H9 (cell line): ENCODE measurements around the gene ACTN1. TPM values are rescaled to one million over a fixed set of nuclear protein-coding genes. Genes with fewer than 3 reads are reported as not detected.

Source experiments
- DNase-seq: peaks from one replicate; pipeline ENCODE4 v3.0.0-alpha.2; 2017
- H2AFZ ChIP-seq: one replicate; pipeline ENCODE4 v1.6.1; 2013; ENCODE audit warnings: mild to moderate bottlenecking, low read length, control low read depth, moderate library complexity
- H2AK5ac ChIP-seq: 2 replicates; pipeline ENCODE4 v1.6.1; 2013; ENCODE audit warnings: low read length, control low read depth, mixed read lengths; ENCODE audit not compliant: insufficient read length
- H2BK120ac ChIP-seq: one replicate; pipeline ENCODE4 v1.6.1; 2013; ENCODE audit warnings: low read depth, mild to moderate bottlenecking, low read length, control low read depth, inconsistent platforms; ENCODE audit not compliant: poor library complexity, severe bottlenecking
- H2BK12ac ChIP-seq: 2 replicates; pipeline ENCODE4 v1.6.1; 2013; ENCODE audit warnings: low read length, control low read depth, mixed read lengths, low read depth; ENCODE audit not compliant: insufficient read length
- H2BK15ac ChIP-seq: 2 replicates; pipeline ENCODE4 v1.6.1; 2013; ENCODE audit warnings: low read depth, low read length, control low read depth
- H2BK20ac ChIP-seq: one replicate; pipeline ENCODE4 v1.6.1; 2013; ENCODE audit warnings: low read depth, mild to moderate bottlenecking, low read length, control low read depth, inconsistent platforms; ENCODE audit not compliant: poor library complexity, severe bottlenecking
- H2BK5ac ChIP-seq: 2 replicates; pipeline ENCODE4 v1.6.1; 2013; ENCODE audit warnings: low read length, control low read depth, mixed read lengths; ENCODE audit not compliant: insufficient read length
- H3K14ac ChIP-seq: 2 replicates; pipeline ENCODE4 v1.6.1; 2013; ENCODE audit warnings: low read length, control low read depth; ENCODE audit not compliant: insufficient read depth
- H3K18ac ChIP-seq: 2 replicates; pipeline ENCODE4 v1.6.1; 2013; ENCODE audit warnings: low read depth, mild to moderate bottlenecking, mixed read lengths, low read length, control low read depth; ENCODE audit not compliant: insufficient read length
- H3K23ac ChIP-seq: 2 replicates; pipeline ENCODE4 v1.6.1; 2013; ENCODE audit warnings: low read length, control low read depth, mixed read lengths, low read depth; ENCODE audit not compliant: insufficient read length
- H3K23me2 ChIP-seq: 2 replicates; pipeline ENCODE4 v1.6.1; 2013; ENCODE audit warnings: low read depth, mild to moderate bottlenecking, mixed read lengths, low read length, control low read depth; ENCODE audit not compliant: insufficient read length, poor library complexity, severe bottlenecking
- H3K27ac ChIP-seq: 2 replicates; pipeline ENCODE4 v1.5.1; 2013; ENCODE audit warnings: low read length, control low read depth, mixed read lengths, low read depth; ENCODE audit not compliant: insufficient read length
- H3K27me3 ChIP-seq: 2 replicates; pipeline ENCODE4 v1.6.1; 2013; ENCODE audit warnings: low read length, control low read depth, inconsistent platforms; ENCODE audit not compliant: insufficient read depth
- H3K4ac ChIP-seq: 2 replicates; pipeline ENCODE4 v1.6.1; 2013; ENCODE audit warnings: low read depth, mild to moderate bottlenecking, control low read depth, inconsistent platforms, low read length, moderate library complexity
- H3K4me1 ChIP-seq: 2 replicates; pipeline ENCODE4 v1.6.1; 2013; ENCODE audit warnings: low read length, control low read depth, inconsistent platforms; ENCODE audit not compliant: insufficient read depth
- H3K4me2 ChIP-seq: 2 replicates; pipeline ENCODE4 v1.6.1; 2013; ENCODE audit warnings: low read length, control low read depth, mixed read lengths; ENCODE audit not compliant: insufficient read length, insufficient read depth
- H3K56ac ChIP-seq: 2 replicates; pipeline ENCODE4 v1.6.1; 2013; ENCODE audit warnings: low read depth, mild to moderate bottlenecking, mixed read lengths, low read length, control low read depth; ENCODE audit not compliant: insufficient read length
- H3K79me1 ChIP-seq: 2 replicates; pipeline ENCODE4 v1.6.1; 2013; ENCODE audit warnings: low read depth, mild to moderate bottlenecking, moderate library complexity, low read length, control low read depth, inconsistent platforms; ENCODE audit not compliant: insufficient read depth, poor library complexity, severe bottlenecking
- H3K79me2 ChIP-seq: 2 replicates; pipeline ENCODE4 v1.6.1; 2013; ENCODE audit warnings: low read length, control low read depth, inconsistent platforms; ENCODE audit not compliant: insufficient read depth
- H3K9ac ChIP-seq: 2 replicates; pipeline ENCODE4 v1.6.1; 2013; ENCODE audit warnings: low read length, control low read depth, mixed read lengths; ENCODE audit not compliant: insufficient read length; ENCODE audit errors: extremely low read depth
- H3K9me3 ChIP-seq: one replicate; pipeline ENCODE4 v1.6.1; 2013; ENCODE audit warnings: low read depth, low read length, inconsistent platforms; ENCODE audit not compliant: control insufficient read depth
- H3T11ph ChIP-seq: one replicate; pipeline ENCODE4 v1.6.1; 2013; ENCODE audit warnings: mild to moderate bottlenecking, low read length, control low read depth, inconsistent platforms
- H4K20me1 ChIP-seq: one replicate; pipeline ENCODE4 v1.6.1; 2013; ENCODE audit not compliant: control insufficient read depth, insufficient read length, insufficient read depth
- H4K5ac ChIP-seq: 2 replicates; pipeline ENCODE4 v1.6.1; 2013; ENCODE audit warnings: low read depth, mild to moderate bottlenecking, mixed read lengths, low read length, control low read depth; ENCODE audit not compliant: insufficient read length
- H4K8ac ChIP-seq: replicated peaks from 2 replicates; pipeline ENCODE4 v1.6.1; 2013; ENCODE audit warnings: low read length, control low read depth, mixed read lengths, low read depth; ENCODE audit not compliant: insufficient read length
- H4K91ac ChIP-seq: 2 replicates; pipeline ENCODE4 v1.6.1; 2013; ENCODE audit warnings: low read depth, mild to moderate bottlenecking, moderate library complexity, mixed read lengths, low read length, control low read depth; ENCODE audit not compliant: insufficient read length
- H3K27ac Mint-ChIP-seq, 3 experiments: 2 replicates in 2 of 3; 3 replicates in 1 of 3; pipeline ENCODE4 v1.8.0; 2020 to 2021; ENCODE audit warnings: mixed read lengths in 3 of 3, mild to moderate bottlenecking in 1 of 3, moderate library complexity in 1 of 3
- H3K27me3 Mint-ChIP-seq: 2 replicates; pipeline ENCODE4 v1.8.0; 2021; ENCODE audit warnings: low read depth, mild to moderate bottlenecking, moderate library complexity, mixed read lengths
- H3K36me3 Mint-ChIP-seq, 3 experiments: 2 replicates in 2 of 3; 3 replicates in 1 of 3; pipeline ENCODE4 v1.8.0; 2020 to 2021; ENCODE audit warnings: low read depth in 3 of 3, mixed read lengths in 3 of 3; ENCODE audit not compliant: insufficient read depth in 1 of 3
- H3K4me1 Mint-ChIP-seq, 2 experiments: 2 replicates each; pipeline ENCODE4 v1.8.0; 2020; ENCODE audit warnings: mixed read lengths in 2 of 2
- H3K4me3 Mint-ChIP-seq, 2 experiments: 2 replicates in 1 of 2; 3 replicates in 1 of 2; pipeline ENCODE4 v1.8.0; 2020 to 2021; ENCODE audit warnings: mild to moderate bottlenecking in 2 of 2, mixed read lengths in 2 of 2, moderate library complexity in 1 of 2
- H3K9me3 Mint-ChIP-seq, 2 experiments: 2 replicates in 1 of 2; 3 replicates in 1 of 2; pipeline ENCODE4 v1.8.0; 2020; ENCODE audit warnings: mild to moderate bottlenecking in 2 of 2, mixed read lengths in 2 of 2, moderate library complexity in 1 of 2
- CTCF ChIP-seq: fragments of 200-600 bp; sonication (generic); conservative IDR thresholded peaks from 3 replicates; pipeline ENCODE4 v1.8.0; 2021; ENCODE audit warnings: antibody characterized with exemption, mild to moderate bottlenecking
- WGBS: extraction: QIAGEN DNeasy Blood & Tissue Kit; methylation state at CpG from one replicate; pipeline ENCODE4 v1.1.7; 2013; ENCODE audit warnings: missing lambda C conversion rate, low lambda C conversion rate, mixed read lengths; ENCODE audit not compliant: insufficient read length; ENCODE audit errors: extremely low coverage; 5-methylcytosine and 5-hydroxymethylcytosine counted together
- total RNA-seq: library from RNA; stranded (reverse); gene quantifications from 2 replicates; pipeline ENCODE4 v1.2.1, GENCODE V29; 2021

The ACTN1 gene
- total RNA-seq, 1 experiment from 2014 or later, result 219 TPM

GRCh38 chr14:68873376-68873775 is 105.7 kb downstream of the ACTN1 start:
- no peaks in the 10 kb centered on the region for H3K4me1 Mint-ChIP-seq
- Histone ChIP-seq H3K9me3 (no peaks in the 10 kb centered on the region), H4K91ac (no peak overlapping the region), H3K23ac (no peak overlapping the region), H3K4me2 (no peak overlapping the region), H3K79me2 (no peaks in the 10 kb centered on the region), H2AK5ac (no peak overlapping the region), H2BK20ac (no peak overlapping the region), H4K5ac (no peak overlapping the region), H3K56ac (no peak overlapping the region), H4K8ac (no peak overlapping the region), H4K20me1 (no peaks in the 10 kb centered on the region), H2BK15ac (no peak overlapping the region), H2BK12ac (no peak overlapping the region), H3K27ac (no peak overlapping the region), H3K4ac (no peak overlapping the region), H3K18ac (no peak overlapping the region), H3K27me3 (no peaks in the 10 kb centered on the region), H3K4me1 (no peaks in the 10 kb centered on the region), H3K79me1 (no peaks in the 10 kb centered on the region), H3K9ac (no peak overlapping the region), H3T11ph (no peak overlapping the region), H2BK5ac (no peak overlapping the region), H2AFZ (no peak overlapping the region), H3K14ac (no peak overlapping the region), H3K23me2 (no peaks in the 10 kb centered on the region), H2BK120ac (no peak overlapping the region)
- H3K27me3 Mint-ChIP-seq, result no peaks in the 10 kb centered on the region
- no peak overlapping the region for H3K4me3 Mint-ChIP-seq
- no CpG with 5 or more reads among the region's 5 CpGs for WGBS
- H3K36me3 Mint-ChIP-seq, result peaks cover 33 to 72% (median 69%) of the 10 kb centered on the region in 3 experiments
- H3K9me3 Mint-ChIP-seq, result no peaks in the 10 kb centered on the region
- no peak for DNase-seq
- TF ChIP-seq CTCF, result no peak
- no peak overlapping the region for H3K27ac Mint-ChIP-seq
